PC-9 (cell line): ENCODE results near the gene SOX15. TPM values are rescaled to one million over a fixed set of nuclear protein-coding genes. Genes with fewer than 3 reads are reported as not detected.

Source experiments
- BruUV-seq: library from RNA; stranded (reverse); fragments of 400-500 nt; replicated peaks from 2 replicates; lab custom pipeline; 2021; lab: Mats Ljungman, UMichigan
- CTCF ChIA-PET: fragments of 300-600 bp; sonication (Branson Sonifier 250); formaldehyde crosslinking; loops from one replicate; lab custom pipeline; 2022; ENCODE audit warnings: antibody characterized with exemption; lab: Charles Lee
- POLR2A ChIA-PET: fragments of 300-600 bp; sonication (Branson Sonifier 250); formaldehyde crosslinking; loops from one replicate; lab custom pipeline; 2022; ENCODE audit warnings: antibody characterized with exemption; ENCODE audit not compliant: unreplicated experiment; lab: Charles Lee
- DNase-seq, 2 experiments: peaks; one replicate each; pipeline versions ENCODE4 v3.0.0 to v3.0.0-alpha.2; 2015 to 2022; ENCODE audit warnings: mixed read lengths in 1 of 2
- H2AFZ ChIP-seq: fragments of 200-600 bp; sonication (generic); 2 replicates; pipeline ENCODE4 v1.8.1; 2017; ENCODE audit warnings: antibody characterized with exemption
- H3F3A ChIP-seq: fragments of 200-600 bp; sonication (generic); 2 replicates; pipeline ENCODE4 v1.8.1; 2017; ENCODE audit warnings: antibody characterized with exemption, mild to moderate bottlenecking, low read depth; ENCODE audit not compliant: insufficient read depth
- H3K27ac ChIP-seq: fragments of 200-600 bp; sonication (generic); 2 replicates; pipeline ENCODE4 v1.6.1; 2016; ENCODE audit warnings: mixed run types
- H3K27me3 ChIP-seq: fragments of 200-600 bp; sonication (generic); 2 replicates; pipeline ENCODE4 v1.6.1; 2016; ENCODE audit warnings: low read depth, mixed run types; ENCODE audit not compliant: insufficient read depth
- H3K36me3 ChIP-seq: fragments of 200-600 bp; sonication (generic); 2 replicates; pipeline ENCODE4 v1.6.1; 2016; ENCODE audit warnings: low read depth, mixed run types
- H3K4me1 ChIP-seq: fragments of 200-600 bp; sonication (generic); replicated peaks from 2 replicates; pipeline ENCODE4 v1.6.1; 2016; ENCODE audit warnings: mixed run types; ENCODE audit not compliant: insufficient read depth
- H3K4me2 ChIP-seq: fragments of 200-600 bp; sonication (generic); 2 replicates; pipeline ENCODE4 v1.6.1; 2017; ENCODE audit warnings: mixed run types
- H3K4me3 ChIP-seq: fragments of 200-600 bp; sonication (generic); 2 replicates; pipeline ENCODE4 v1.6.1; 2016; ENCODE audit warnings: mixed run types
- H3K79me2 ChIP-seq: fragments of 200-600 bp; sonication (generic); 2 replicates; pipeline ENCODE4 v1.6.1; 2017; ENCODE audit warnings: low read depth, mixed run types
- H3K9me2 ChIP-seq: fragments of 200-600 bp; sonication (generic); 2 replicates; pipeline ENCODE4 v1.8.1; 2017; ENCODE audit warnings: mild to moderate bottlenecking; ENCODE audit not compliant: insufficient read depth
- H3K9me3 ChIP-seq: fragments of 200-600 bp; sonication (generic); 2 replicates; pipeline ENCODE4 v1.8.1; 2016; ENCODE audit warnings: low read depth; ENCODE audit not compliant: insufficient read depth
- H4K20me1 ChIP-seq: fragments of 200-600 bp; sonication (generic); 2 replicates; pipeline ENCODE4 v1.8.1; 2017; ENCODE audit not compliant: insufficient read depth
- CTCF ChIP-seq: fragments of 200-600 bp; sonication (generic); conservative IDR thresholded peaks from 2 replicates; pipeline ENCODE4 v1.6.1; 2017; ENCODE audit warnings: mixed run types, antibody characterized with exemption, mild to moderate bottlenecking, moderate library complexity
- EZH2 ChIP-seq: fragments of 200-600 bp; sonication (generic); IDR thresholded peaks from 2 replicates; pipeline ENCODE4 v1.8.0; 2017; ENCODE audit warnings: antibody characterized with exemption, low read depth
- intact Hi-C: fragments of 100-400 bp; cut with micrococcal nuclease; formaldehyde crosslinking; loops from one replicate; pipeline ENCODE4 v1.10.0; 2022; ENCODE audit not compliant: unreplicated experiment
- total RNA-seq: library from RNA; stranded (reverse); gene quantifications from 2 replicates; pipeline ENCODE4 v1.2.3, GENCODE V29; 2021

SOX15 gene
- total RNA-seq, 1 experiment from 2014 or later, result 124 TPM

GRCh38 chr17:7577327-7578199 is 12.3 kb downstream of the SOX15 start:
- Histone ChIP-seq H3K4me2 (peak overlapping the region; percentile 93; the same call in 1 of the 2 replicates), H3K36me3 (peaks cover 35% of the 10 kb centered on the region), H4K20me1 (peaks cover 54% of the 10 kb centered on the region), H3K4me1 (peaks cover 55% of the 10 kb centered on the region), H3K27me3 (no peaks in the 10 kb centered on the region), H3K4me3 (no peak overlapping the region), H3F3A (peaks cover 69% of the 10 kb centered on the region), H3K27ac (peak overlapping the region; percentile 88), H2AFZ (no peak overlapping the region), H3K9me3 (no peaks in the 10 kb centered on the region), H3K79me2 (peaks cover 59% of the 10 kb centered on the region), H3K9me2 (no peaks in the 10 kb centered on the region)
- intact Hi-C loops, result no loop called here
- DNase-seq, result no peak
- no TSS peak for BruUV-seq
- POLR2A ChIA-PET, result interaction anchor here (0.7 kb wide), 1 partner anchor 320 kb away, joined by 7 read pairs; no protein-coding TSS in a partner anchor
- CTCF ChIA-PET, result interaction anchor here (0.5 kb wide), 1 partner anchor 12 kb away, joined by 3 read pairs; no protein-coding TSS in a partner anchor
- no peak for TF ChIP-seq CTCF
- TF ChIP-seq EZH2, result no peak

- ChIA-PET CTCF (no interaction called here), POLR2A (interaction anchor here (0.5 to 0.7 kb wide), 2 partner anchors 11 to 75 kb away, joined by 3 read pairs; no protein-coding TSS in a partner anchor)
- Histone ChIP-seq H3K9me2 (no peaks in the 10 kb centered on the region), H3F3A (peaks cover 73% of the 10 kb centered on the region), H3K9me3 (no peaks in the 10 kb centered on the region), H3K4me1 (peaks cover 55% of the 10 kb centered on the region), H3K36me3 (peaks cover 35% of the 10 kb centered on the region), H3K27me3 (no peaks in the 10 kb centered on the region), H4K20me1 (peaks cover 54% of the 10 kb centered on the region), H2AFZ (no peak overlapping the region), H3K4me3 (no peak overlapping the region), H3K4me2 (peak overlapping the region; percentile 93; the same call in 1 of the 2 replicates), H3K27ac (peak overlapping the region; percentile 59; the same call in 1 of the 2 replicates), H3K79me2 (peaks cover 59% of the 10 kb centered on the region)
- intact Hi-C loops, result no loop called here
- BruUV-seq, result no TSS peak
- TF ChIP-seq CTCF (no peak), EZH2 (no peak)
- DNase-seq, result no peak
Measured at GRCh38 chr17:7576432-7576937, 13.4 kb downstream of the SOX15 start.

DNA sequence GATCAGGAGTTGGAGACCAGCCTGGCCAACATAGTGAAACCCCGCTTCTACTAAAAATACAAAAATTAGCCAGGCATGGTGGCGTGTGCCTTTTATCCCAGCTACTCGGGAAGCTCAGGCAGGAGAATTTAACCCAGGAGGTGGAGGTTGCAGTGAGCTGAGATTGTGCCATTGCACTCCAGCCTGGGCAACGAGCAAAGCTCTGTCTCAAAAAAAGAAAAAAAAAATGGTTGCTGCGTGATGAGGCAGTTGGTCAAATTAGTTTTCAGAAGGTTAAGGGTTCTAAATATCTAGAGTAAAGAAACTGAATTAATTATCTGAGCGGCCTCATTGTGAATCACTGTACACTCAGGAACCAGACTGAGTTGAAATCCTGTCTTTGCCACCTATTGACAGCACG is 13.9 kb downstream of the SOX15 start:
- DNase-seq, result no peak
- Histone ChIP-seq H3K27ac (peak overlapping the region; percentile 59), H3K9me2 (no peaks in the 10 kb centered on the region), H3K4me1 (peaks cover 55% of the 10 kb centered on the region), H4K20me1 (peaks cover 54% of the 10 kb centered on the region), H3K27me3 (no peaks in the 10 kb centered on the region), H2AFZ (no peak overlapping the region), H3F3A (peaks cover 73% of the 10 kb centered on the region), H3K36me3 (peaks cover 35% of the 10 kb centered on the region), H3K79me2 (peaks cover 59% of the 10 kb centered on the region), H3K9me3 (no peaks in the 10 kb centered on the region), H3K4me2 (peak overlapping the region; percentile 93; the same call in 1 of the 2 replicates), H3K4me3 (peak overlapping the region; percentile 91; the same call in 1 of the 2 replicates)
- intact Hi-C loops, result no loop called here
- ChIA-PET CTCF (no interaction called here), POLR2A (interaction anchor here (0.7 kb wide), 1 partner anchor 100 kb away, joined by 6 read pairs; no protein-coding TSS in a partner anchor)
- TF ChIP-seq CTCF (no peak), EZH2 (no peak)
- no TSS peak for BruUV-seq
